HG02870 (cell line): ENCODE results near the gene SPDEF.

Experiments used
- ATAC-seq: cut with Tn5 transposase; IDR thresholded peaks from one replicate; pipeline ENCODE4 v1.9.1; 2021; ENCODE audit warnings: mild to moderate bottlenecking, moderate library complexity; ENCODE audit not compliant: unreplicated experiment

Gene SPDEF

DNA sequence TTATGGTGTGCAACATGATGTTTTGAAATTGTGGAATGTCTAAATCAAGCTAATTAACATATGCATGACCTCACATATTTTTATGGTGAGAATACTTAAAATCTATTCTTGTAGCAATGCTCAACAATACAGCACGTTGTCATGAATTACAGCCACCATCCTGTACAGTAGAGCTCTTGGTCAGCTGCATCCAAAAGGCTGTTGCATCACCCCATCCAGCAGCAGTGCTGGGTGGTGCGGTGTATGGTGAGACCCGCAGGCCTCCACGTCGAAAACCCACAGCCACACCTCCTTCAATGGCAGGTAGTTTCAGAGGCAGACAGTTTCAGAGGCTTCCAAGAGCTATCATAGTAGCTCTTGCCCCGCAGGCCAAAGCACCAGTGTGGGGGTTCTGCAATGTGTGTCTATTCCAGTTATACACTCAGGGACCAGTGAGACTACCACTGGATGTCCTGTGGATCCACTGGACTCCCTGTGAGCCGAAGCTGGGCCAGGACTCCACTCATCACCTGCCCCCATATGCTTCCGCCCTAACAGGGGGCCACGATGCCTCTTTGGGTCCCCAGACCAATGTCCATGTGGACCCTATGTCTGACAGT is 66.8 kb downstream of the SPDEF start:
- no peak for ATAC-seq
